SK-N-SH treated with all-trans-retinoic acid at 6 μM for 48 hours (cell line): ENCODE measurements around the gene EPC2.

Experiments
- ATAC-seq: fragments of 200-7000 bp; cut with Tn5 transposase; 3 replicates; pipeline ENCODE4 v1.9.1; 2020; ENCODE audit warnings: mild to moderate bottlenecking, moderate library complexity
- ARNTL ChIP-seq: fragments of 450-650 bp; formaldehyde crosslinking; IDR thresholded peaks from 2 replicates; pipeline ENCODE4 v1.5.0; 2020; ENCODE audit warnings: low read depth, mild to moderate bottlenecking, moderate library complexity, borderline replicate concordance
- BACH2 ChIP-seq: fragments of 250-450 bp; sonication (Bioruptor Pico); IDR thresholded peaks from 2 replicates; pipeline ENCODE4 v1.9.0; 2021; ENCODE audit warnings: mild to moderate bottlenecking, borderline replicate concordance
- ESRRG ChIP-seq: fragments of 250-450 bp; sonication (Bioruptor Pico); IDR thresholded peaks from 2 replicates; pipeline ENCODE4 v1.6.1; 2021; ENCODE audit warnings: mild to moderate bottlenecking
- GLIS3 ChIP-seq: fragments of 250-450 bp; sonication (Bioruptor Pico); IDR thresholded peaks from 2 replicates; pipeline ENCODE4 v1.5.0; 2020; ENCODE audit warnings: mild to moderate bottlenecking, moderate library complexity
- ISL1 ChIP-seq: fragments of 250-450 bp; sonication (Bioruptor Pico); IDR thresholded peaks from 2 replicates; pipeline ENCODE4 v2.1.2; 2022; ENCODE audit warnings: mild to moderate bottlenecking, moderate library complexity
- OSR1 ChIP-seq: fragments of 250-450 bp; sonication (Bioruptor Pico); IDR thresholded peaks from 2 replicates; pipeline ENCODE4 v1.8.0; 2022; ENCODE audit warnings: moderate library complexity, mild to moderate bottlenecking, inconsistent platforms
- PPARA ChIP-seq: fragments of 250-450 bp; sonication (Bioruptor Pico); IDR thresholded peaks from 2 replicates; pipeline ENCODE4 v1.5.0; 2020; ENCODE audit warnings: mild to moderate bottlenecking, borderline replicate concordance
- RARB ChIP-seq: fragments of 250-450 bp; sonication (Bioruptor Pico); IDR thresholded peaks from 2 replicates; pipeline ENCODE4 v1.8.0; 2021; ENCODE audit warnings: mild to moderate bottlenecking, moderate library complexity
- SNAI2 ChIP-seq: fragments of 250-450 bp; sonication (Bioruptor Pico); IDR thresholded peaks from 2 replicates; pipeline ENCODE4 v1.5.0; 2020; ENCODE audit warnings: mild to moderate bottlenecking, moderate library complexity
- TCF4 ChIP-seq: fragments of 250-450 bp; sonication (Bioruptor Pico); IDR thresholded peaks from 2 replicates; pipeline ENCODE4 v1.8.0; 2021; ENCODE audit warnings: mild to moderate bottlenecking, moderate library complexity, borderline replicate concordance
- TOX ChIP-seq: fragments of 250-450 bp; sonication (Bioruptor Pico); IDR thresholded peaks from 2 replicates; pipeline ENCODE4 v1.8.0; 2021; ENCODE audit warnings: mild to moderate bottlenecking, moderate library complexity, borderline replicate concordance
- ZC3H10 ChIP-seq: fragments of 250-450 bp; sonication (Bioruptor Pico); IDR thresholded peaks from 2 replicates; pipeline ENCODE4 v1.5.1; 2021; ENCODE audit warnings: mild to moderate bottlenecking, moderate library complexity
- ZFP3 ChIP-seq: fragments of 250-450 bp; sonication (Bioruptor Pico); IDR thresholded peaks from 2 replicates; pipeline ENCODE4 v1.5.0; 2020; ENCODE audit warnings: mild to moderate bottlenecking, moderate library complexity
- ZNF565 ChIP-seq: fragments of 450-650 bp; formaldehyde crosslinking; conservative IDR thresholded peaks from 2 replicates; pipeline ENCODE4 v1.5.0; 2020; ENCODE audit warnings: low read depth, mild to moderate bottlenecking, moderate library complexity
- ZNF8 ChIP-seq: fragments of 450-650 bp; formaldehyde crosslinking; IDR thresholded peaks from 2 replicates; pipeline ENCODE4 v1.5.0; 2020; ENCODE audit warnings: mild to moderate bottlenecking, moderate library complexity
- TF ChIP-seq, protein P1 (sequence below): fragments of 250-450 bp; sonication (Bioruptor Pico); IDR thresholded peaks from 2 replicates; pipeline ENCODE4 v1.5.1; 2021; ENCODE audit warnings: mild to moderate bottlenecking, moderate library complexity
- TF ChIP-seq, protein P2 (sequence below): fragments of 250-450 bp; sonication (Bioruptor Pico); IDR thresholded peaks from 2 replicates; pipeline ENCODE4 v1.8.0; 2020; ENCODE audit warnings: mild to moderate bottlenecking, moderate library complexity, borderline replicate concordance
- TF ChIP-seq, protein P3 (sequence below): fragments of 250-450 bp; sonication (Bioruptor Pico); IDR thresholded peaks from 2 replicates; pipeline ENCODE4 v1.5.0; 2020; ENCODE audit warnings: mild to moderate bottlenecking, moderate library complexity
- TF ChIP-seq, protein P4 (sequence below): fragments of 250-450 bp; sonication (Bioruptor Pico); IDR thresholded peaks from 2 replicates; pipeline ENCODE4 v1.5.1; 2020; ENCODE audit warnings: low read depth, mild to moderate bottlenecking, moderate library complexity
- TF ChIP-seq, protein P5 (sequence below): fragments of 250-450 bp; sonication (Bioruptor Pico); IDR thresholded peaks from 2 replicates; pipeline ENCODE4 v1.8.0; 2021; ENCODE audit warnings: low read depth, mild to moderate bottlenecking, moderate library complexity, borderline replicate concordance

The EPC2 gene

DNA sequence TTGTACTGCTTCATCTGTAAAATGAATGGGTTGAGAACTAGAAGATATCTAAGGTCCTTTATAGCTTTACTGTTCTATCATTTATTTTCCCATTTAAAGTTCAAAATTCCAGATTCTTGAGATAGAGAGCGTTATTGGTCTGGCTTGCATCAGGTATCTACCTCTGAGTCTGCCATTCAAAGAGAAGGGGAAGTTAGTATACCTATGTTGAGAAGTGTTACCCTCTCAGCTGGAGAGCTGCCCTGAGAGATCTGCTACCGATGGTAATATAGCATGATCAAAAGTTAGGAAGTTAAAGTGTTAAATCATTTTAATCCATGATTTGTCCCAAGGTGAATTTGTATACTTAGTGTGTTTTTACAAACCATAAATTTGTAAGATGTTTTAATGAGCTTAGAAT, 7.4 kb downstream of the EPC2 start:
- ATAC-seq: no peak
- no peak for TF ChIP-seq TOX
- TF ChIP-seq ZC3H10: no peak
- TF ChIP-seq, protein P1, sequence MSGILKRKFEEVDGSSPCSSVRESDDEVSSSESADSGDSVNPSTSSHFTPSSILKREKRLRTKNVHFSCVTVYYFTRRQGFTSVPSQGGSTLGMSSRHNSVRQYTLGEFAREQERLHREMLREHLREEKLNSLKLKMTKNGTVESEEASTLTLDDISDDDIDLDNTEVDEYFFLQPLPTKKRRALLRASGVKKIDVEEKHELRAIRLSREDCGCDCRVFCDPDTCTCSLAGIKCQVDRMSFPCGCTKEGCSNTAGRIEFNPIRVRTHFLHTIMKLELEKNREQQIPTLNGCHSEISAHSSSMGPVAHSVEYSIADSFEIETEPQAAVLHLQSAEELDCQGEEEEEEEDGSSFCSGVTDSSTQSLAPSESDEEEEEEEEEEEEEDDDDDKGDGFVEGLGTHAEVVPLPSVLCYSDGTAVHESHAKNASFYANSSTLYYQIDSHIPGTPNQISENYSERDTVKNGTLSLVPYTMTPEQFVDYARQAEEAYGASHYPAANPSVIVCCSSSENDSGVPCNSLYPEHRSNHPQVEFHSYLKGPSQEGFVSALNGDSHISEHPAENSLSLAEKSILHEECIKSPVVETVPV (CRISPR knock-in tag): no peak
- no peak for TF ChIP-seq ZNF8
- no peak for TF ChIP-seq ZFP3
- no peak for TF ChIP-seq TCF4 (CRISPR knock-in tag)
- TF ChIP-seq ZNF565 (CRISPR knock-in tag): no peak
- TF ChIP-seq OSR1: no peak

DNA sequence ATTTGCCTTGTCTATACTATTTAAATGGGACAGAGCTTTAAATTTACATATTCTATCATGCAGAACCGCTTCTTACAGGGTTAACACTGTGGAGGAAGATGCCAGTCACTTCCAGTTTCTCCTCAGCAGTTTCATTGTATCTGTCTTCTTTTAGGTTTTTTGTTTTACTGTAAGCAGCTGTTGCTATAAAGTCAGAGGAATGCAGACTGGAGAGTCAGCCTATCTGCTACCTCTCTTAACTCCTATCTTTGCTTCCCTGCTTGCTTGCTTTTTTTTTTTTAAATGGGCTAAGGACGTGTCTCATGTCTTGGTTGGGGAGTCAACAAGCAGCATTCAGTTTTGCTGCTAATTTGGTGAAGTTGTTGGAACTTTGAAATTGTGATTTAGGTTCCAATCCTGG, 8.9 kb downstream of the EPC2 start:
- ATAC-seq: no peak
- TF ChIP-seq TCF4 (CRISPR knock-in tag): no peak
- TF ChIP-seq, protein P2, sequence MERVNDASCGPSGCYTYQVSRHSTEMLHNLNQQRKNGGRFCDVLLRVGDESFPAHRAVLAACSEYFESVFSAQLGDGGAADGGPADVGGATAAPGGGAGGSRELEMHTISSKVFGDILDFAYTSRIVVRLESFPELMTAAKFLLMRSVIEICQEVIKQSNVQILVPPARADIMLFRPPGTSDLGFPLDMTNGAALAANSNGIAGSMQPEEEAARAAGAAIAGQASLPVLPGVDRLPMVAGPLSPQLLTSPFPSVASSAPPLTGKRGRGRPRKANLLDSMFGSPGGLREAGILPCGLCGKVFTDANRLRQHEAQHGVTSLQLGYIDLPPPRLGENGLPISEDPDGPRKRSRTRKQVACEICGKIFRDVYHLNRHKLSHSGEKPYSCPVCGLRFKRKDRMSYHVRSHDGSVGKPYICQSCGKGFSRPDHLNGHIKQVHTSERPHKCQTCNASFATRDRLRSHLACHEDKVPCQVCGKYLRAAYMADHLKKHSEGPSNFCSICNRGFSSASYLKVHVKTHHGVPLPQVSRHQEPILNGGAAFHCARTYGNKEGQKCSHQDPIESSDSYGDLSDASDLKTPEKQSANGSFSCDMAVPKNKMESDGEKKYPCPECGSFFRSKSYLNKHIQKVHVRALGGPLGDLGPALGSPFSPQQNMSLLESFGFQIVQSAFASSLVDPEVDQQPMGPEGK (CRISPR knock-in tag): no peak
- no peak for TF ChIP-seq RARB (CRISPR knock-in tag)
- TF ChIP-seq, protein P3, sequence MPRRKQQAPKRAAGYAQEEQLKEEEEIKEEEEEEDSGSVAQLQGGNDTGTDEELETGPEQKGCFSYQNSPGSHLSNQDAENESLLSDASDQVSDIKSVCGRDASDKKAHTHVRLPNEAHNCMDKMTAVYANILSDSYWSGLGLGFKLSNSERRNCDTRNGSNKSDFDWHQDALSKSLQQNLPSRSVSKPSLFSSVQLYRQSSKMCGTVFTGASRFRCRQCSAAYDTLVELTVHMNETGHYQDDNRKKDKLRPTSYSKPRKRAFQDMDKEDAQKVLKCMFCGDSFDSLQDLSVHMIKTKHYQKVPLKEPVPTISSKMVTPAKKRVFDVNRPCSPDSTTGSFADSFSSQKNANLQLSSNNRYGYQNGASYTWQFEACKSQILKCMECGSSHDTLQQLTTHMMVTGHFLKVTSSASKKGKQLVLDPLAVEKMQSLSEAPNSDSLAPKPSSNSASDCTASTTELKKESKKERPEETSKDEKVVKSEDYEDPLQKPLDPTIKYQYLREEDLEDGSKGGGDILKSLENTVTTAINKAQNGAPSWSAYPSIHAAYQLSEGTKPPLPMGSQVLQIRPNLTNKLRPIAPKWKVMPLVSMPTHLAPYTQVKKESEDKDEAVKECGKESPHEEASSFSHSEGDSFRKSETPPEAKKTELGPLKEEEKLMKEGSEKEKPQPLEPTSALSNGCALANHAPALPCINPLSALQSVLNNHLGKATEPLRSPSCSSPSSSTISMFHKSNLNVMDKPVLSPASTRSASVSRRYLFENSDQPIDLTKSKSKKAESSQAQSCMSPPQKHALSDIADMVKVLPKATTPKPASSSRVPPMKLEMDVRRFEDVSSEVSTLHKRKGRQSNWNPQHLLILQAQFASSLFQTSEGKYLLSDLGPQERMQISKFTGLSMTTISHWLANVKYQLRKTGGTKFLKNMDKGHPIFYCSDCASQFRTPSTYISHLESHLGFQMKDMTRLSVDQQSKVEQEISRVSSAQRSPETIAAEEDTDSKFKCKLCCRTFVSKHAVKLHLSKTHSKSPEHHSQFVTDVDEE (CRISPR knock-in tag): no peak
- TF ChIP-seq PPARA (CRISPR knock-in tag): no peak
- no peak for TF ChIP-seq BACH2
- TF ChIP-seq ZC3H10: no peak
- no peak for TF ChIP-seq SNAI2 (CRISPR knock-in tag)
- no peak for TF ChIP-seq OSR1
- no peak for TF ChIP-seq ARNTL (CRISPR knock-in tag)
- TF ChIP-seq, protein P4, sequence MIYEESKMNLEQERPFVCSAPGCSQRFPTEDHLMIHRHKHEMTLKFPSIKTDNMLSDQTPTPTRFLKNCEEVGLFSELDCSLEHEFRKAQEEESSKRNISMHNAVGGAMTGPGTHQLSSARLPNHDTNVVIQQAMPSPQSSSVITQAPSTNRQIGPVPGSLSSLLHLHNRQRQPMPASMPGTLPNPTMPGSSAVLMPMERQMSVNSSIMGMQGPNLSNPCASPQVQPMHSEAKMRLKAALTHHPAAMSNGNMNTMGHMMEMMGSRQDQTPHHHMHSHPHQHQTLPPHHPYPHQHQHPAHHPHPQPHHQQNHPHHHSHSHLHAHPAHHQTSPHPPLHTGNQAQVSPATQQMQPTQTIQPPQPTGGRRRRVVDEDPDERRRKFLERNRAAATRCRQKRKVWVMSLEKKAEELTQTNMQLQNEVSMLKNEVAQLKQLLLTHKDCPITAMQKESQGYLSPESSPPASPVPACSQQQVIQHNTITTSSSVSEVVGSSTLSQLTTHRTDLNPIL: no peak
- TF ChIP-seq GLIS3: no peak
- TF ChIP-seq, protein P1 (CRISPR knock-in tag): no peak
- no peak for TF ChIP-seq TOX
- TF ChIP-seq, protein P5, sequence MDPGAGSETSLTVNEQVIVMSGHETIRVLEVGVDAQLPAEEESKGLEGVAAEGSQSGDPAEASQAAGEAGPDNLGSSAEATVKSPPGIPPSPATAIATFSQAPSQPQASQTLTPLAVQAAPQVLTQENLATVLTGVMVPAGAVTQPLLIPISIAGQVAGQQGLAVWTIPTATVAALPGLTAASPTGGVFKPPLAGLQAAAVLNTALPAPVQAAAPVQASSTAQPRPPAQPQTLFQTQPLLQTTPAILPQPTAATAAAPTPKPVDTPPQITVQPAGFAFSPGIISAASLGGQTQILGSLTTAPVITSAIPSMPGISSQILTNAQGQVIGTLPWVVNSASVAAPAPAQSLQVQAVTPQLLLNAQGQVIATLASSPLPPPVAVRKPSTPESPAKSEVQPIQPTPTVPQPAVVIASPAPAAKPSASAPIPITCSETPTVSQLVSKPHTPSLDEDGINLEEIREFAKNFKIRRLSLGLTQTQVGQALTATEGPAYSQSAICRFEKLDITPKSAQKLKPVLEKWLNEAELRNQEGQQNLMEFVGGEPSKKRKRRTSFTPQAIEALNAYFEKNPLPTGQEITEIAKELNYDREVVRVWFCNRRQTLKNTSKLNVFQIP (CRISPR knock-in tag): no peak
- no peak for TF ChIP-seq ZNF565 (CRISPR knock-in tag)
- no peak for TF ChIP-seq ZNF8
- TF ChIP-seq ESRRG (CRISPR knock-in tag): no peak
- TF ChIP-seq ZFP3: no peak
- TF ChIP-seq, all 23 proteins: peak for 0

DNA sequence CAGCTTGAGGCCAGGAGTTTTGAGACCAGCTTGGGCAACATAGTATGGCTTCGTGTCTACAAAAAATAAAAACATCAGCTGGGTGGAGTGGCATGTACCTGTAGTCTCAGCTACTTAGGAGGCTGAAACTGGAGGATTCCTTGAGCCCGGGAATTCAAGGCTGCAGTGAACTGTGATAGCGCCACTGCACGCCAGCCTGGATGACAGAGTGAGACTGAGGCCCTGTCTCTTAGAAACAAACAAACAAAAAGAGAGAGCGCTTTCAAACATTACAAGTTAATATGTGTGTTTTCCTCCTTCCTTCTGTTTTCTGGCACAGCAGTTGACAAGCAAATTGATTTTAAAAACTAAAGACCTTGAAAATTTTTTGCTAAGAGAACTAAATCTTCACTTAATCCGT, 9.9 kb downstream of the EPC2 start:
- TF ChIP-seq ZFP3: no peak
- TF ChIP-seq ZNF8: no peak
- TF ChIP-seq ISL1 (CRISPR knock-in tag): no peak
- TF ChIP-seq, protein P5 (CRISPR knock-in tag): no peak
- no peak for TF ChIP-seq SNAI2 (CRISPR knock-in tag)
- TF ChIP-seq OSR1: no peak
- TF ChIP-seq BACH2: no peak
- no peak for ATAC-seq
